IPS-18c (cell line): ENCODE measurements around the gene PHTF2.
"Not testable (repeated sequence)": the region's sequence is repeated elsewhere in the genome, so short reads cannot be mapped to it uniquely, and the experiment has no call there.

ENCODE experiments used
- H3K4me3 ChIP-seq: 2 replicates; pipeline ENCODE4 v1.7.0; 2013; ENCODE audit warnings: low read depth, mild to moderate bottlenecking, low read length, moderate library complexity; ENCODE audit not compliant: insufficient read depth
- H3K9me3 ChIP-seq: one replicate; pipeline ENCODE4 v1.6.1; 2013; ENCODE audit warnings: mild to moderate bottlenecking, low read length, moderate library complexity; ENCODE audit not compliant: control insufficient read depth, insufficient read depth

PHTF2 gene

GRCh38 chr7:77983973-77984372 lies 185.4 kb downstream of the PHTF2 start:
- Histone ChIP-seq H3K9me3 (no peaks in the 10 kb centered on the region), H3K4me3 (no peak overlapping the region)

GRCh38 chr7:77985232-77985973 lies 186.8 kb downstream of the PHTF2 start:
- no peak overlapping the region for H3K4me3 ChIP-seq

DNA sequence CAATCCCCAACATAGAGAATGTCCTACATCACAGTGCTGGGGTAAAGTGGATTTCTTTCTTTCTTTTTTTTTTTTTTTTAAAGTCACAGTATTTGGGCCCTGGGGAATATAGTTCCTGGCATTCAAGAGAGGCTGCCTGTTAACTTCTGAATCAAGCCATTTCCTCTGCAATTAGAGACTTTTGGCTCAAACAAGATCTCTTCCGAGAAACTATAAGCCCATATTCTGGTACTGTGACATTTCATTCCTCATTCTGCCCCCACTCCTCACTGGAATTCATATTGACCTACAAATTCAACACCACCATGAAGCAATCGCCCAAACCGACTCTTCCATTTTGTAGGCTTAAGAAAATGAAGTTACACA lies 187.4 kb downstream of the PHTF2 start:
- H3K4me3 ChIP-seq = no peak overlapping the region
- no peaks in the 10 kb centered on the region for H3K9me3 ChIP-seq

More at GRCh38 chr7:77985232-77985973, 186.8 kb downstream of the PHTF2 start:
- no peaks in the 10 kb centered on the region for H3K9me3 ChIP-seq

DNA sequence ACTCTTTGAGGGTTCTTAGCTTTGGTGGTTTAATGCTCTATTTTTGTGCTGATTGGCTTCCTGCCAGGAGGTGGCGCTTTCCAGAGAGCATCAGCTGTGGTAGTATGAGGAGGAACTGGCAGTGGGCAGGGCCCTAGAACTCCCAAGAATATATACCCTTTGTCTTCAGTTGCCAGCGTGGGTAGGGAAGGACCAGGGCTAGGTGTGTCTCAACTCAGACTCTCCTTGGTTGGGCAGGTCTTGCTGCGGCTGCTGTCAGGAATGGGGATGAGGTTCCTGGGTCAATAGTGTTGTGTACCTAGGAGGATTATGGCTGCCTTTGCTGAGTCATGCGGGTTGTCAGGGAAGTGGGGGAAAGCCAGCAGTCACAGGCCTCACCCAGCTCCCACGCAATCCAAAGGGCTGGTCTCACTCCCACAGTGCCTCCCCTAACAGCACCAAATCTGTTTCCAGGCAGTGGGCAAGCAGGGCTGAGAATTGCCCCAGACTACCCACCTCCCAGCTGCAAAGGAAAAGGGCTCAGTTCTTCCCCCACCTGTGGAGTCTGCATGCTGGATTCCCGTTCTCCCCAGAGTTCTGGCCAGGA lies 191.5 kb downstream of the PHTF2 start:
- Histone ChIP-seq H3K9me3 (no peaks in the 10 kb centered on the region), H3K4me3 (no peak overlapping the region)

- H3K9me3 ChIP-seq = no peaks in the 10 kb centered on the region
- H3K4me3 ChIP-seq = no peak overlapping the region
These were observed 193.1 kb downstream of the PHTF2 start for GRCh38 chr7:77991656-77992055.

DNA sequence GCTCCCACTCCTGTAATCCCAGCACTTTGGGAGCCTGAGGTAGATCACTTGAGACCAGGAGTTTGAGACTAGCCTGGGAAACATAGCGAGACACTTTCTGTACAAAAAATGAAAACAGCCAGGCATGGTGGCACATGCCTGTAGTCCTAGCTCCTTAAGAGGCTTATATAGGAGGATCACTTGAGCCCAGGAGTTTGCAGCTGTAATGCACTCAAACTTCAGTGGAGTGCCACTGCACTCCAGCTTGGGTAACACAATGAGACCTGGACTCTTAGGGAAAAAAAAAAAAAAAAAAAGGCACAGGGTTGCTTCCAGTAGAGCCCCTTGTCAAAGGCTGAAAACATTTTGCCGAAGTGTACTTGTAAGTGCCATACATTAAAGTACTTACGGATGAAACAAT lies 195.3 kb downstream of the PHTF2 start:
- H3K4me3 ChIP-seq = no peak overlapping the region
- H3K9me3 ChIP-seq = no peaks in the 10 kb centered on the region

- no peaks in the 10 kb centered on the region for H3K9me3 ChIP-seq
- H3K4me3 ChIP-seq = no peak overlapping the region
These were observed 197.1 kb downstream of the PHTF2 start for GRCh38 chr7:77995717-77996116.

GRCh38 chr7:77999168-77999567 lies 200.6 kb downstream of the PHTF2 start:
- H3K9me3 ChIP-seq, H3K4me3 ChIP-seq: not testable (repeated sequence)

- Histone ChIP-seq H3K4me3 (no peak overlapping the region), H3K9me3 (peaks cover 4% of the 10 kb centered on the region)
These were observed 203.4 kb downstream of the PHTF2 start for GRCh38 chr7:78002021-78002420.

GRCh38 chr7:78002715-78003114 lies 204.1 kb downstream of the PHTF2 start:
- Histone ChIP-seq H3K4me3 (no peak overlapping the region), H3K9me3 (peaks cover 4% of the 10 kb centered on the region)

- no peak overlapping the region for H3K4me3 ChIP-seq
- H3K9me3 ChIP-seq = peaks cover 4% of the 10 kb centered on the region
These were observed 207.6 kb downstream of the PHTF2 start for GRCh38 chr7:78006063-78006755.
